DMS153 (cell line): ENCODE data around the gene TARDBP.
"Not testable (repeated sequence)": the region's sequence is repeated elsewhere in the genome, so short reads cannot be mapped to it uniquely, and the experiment has no call there.

ENCODE experiments used
- DNase-seq: peaks from one replicate; lab custom pipeline; 2025; lab: John Stamatoyannopoulos, UW

The TARDBP gene

DNA sequence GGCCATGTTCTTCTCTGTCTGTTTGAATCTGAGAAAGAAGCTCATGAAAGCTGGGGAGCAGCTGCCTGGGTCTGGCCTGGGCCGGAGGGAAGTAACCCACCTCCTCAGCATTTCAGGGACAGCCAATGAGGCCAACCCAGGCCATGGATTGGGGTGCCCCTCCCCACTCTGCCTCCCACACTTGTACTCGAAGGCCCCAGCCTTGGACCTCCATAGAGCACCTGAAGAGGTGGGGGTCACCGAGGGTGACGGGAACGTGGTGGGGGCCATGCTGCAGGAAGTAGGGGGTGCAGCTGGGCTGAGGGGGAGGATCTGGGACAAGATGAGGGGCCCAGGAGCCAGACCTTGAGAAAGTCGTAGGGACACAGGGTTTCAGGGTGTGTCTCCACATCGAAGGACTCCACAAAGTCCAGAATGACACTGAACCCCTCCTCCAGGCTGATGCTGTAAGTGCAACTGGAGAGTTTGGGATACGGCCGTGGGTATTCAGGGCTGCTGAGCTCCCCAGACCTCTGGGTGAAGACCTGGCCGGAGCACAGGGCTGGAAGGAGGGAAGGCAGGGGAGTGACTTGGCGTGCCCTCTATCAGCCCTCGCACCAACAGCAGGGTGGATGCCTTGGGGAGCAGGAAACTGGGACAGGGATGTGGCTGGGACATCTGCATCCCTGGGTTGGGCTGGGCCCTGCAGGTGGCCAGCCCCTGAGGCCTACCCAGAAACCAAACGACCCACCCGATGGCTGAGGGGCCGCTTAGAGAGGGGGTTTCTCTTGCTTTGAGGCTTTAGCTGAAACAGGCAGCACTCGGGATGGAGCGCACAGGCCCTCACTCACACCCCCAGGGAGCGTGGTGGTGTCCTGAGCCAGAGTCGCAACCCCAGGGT is 30.8 kb downstream of the TARDBP start:
- no peak for DNase-seq

DNA sequence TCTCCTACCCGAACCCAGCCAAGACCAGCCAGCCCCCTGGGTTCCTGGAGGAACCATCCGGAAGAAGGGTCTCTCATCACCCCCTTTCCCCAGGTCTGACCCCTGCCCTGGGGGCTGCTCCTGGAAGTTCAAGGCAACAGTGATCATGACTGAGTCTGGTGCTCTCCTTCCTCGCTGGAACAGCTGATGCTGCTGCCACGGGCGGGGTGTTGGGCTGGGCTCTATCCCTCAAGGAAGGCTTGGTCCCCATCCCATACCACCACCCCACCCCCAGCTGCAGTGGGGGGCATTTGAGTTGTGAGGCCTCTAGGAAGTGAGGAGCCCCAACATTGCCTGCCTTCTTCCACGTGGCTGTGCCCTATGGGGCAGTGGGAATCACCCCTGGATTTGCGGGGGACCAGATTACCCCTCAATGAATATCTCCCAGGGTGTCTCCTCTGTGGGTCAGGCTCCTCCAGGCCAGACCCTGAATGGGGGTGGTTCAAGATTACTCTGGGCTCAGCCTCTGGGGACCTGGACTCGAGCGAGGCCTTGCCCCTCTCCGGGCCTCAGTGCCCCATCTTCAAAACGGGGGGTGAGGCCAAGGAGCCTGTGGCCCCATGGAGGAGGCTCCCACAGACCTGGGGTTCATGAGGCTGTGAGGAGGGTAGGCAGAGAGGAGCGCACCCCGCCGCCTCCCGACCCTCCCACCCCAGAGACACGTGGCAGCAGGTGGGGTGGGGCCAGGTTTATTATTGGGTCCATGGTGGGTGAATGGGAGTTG is 31.8 kb downstream of the TARDBP start:
- no peak for DNase-seq

DNA sequence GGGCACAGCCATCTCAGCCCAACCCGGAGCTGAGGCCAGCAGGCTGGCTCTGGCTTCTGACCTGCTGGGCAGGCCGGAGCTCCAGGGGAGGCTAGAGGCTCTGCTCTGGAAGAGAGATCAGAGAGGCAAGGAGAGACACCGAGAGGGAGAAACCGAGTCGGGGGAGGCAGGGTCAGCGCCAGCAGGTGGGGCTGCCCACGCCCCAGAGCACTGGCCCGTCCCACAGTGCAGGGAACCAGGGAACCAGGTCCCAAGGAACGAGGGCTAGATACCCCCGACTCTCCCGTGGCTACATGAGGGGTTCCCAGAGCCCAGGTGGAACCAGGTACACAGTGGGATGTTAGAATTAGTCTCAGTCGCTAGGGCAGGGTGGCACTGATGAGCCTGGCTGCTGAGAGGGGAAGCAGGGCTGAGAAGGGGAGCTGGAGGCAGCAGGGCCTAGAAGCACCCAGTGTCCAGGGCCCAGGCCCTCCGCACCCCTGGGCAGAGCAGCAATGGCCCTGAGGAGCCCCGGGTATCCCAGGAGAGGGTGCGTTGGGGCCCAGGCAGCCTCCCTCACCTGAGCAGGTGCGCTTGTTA is 32.5 kb downstream of the TARDBP start:
- DNase-seq, result no peak

DNA sequence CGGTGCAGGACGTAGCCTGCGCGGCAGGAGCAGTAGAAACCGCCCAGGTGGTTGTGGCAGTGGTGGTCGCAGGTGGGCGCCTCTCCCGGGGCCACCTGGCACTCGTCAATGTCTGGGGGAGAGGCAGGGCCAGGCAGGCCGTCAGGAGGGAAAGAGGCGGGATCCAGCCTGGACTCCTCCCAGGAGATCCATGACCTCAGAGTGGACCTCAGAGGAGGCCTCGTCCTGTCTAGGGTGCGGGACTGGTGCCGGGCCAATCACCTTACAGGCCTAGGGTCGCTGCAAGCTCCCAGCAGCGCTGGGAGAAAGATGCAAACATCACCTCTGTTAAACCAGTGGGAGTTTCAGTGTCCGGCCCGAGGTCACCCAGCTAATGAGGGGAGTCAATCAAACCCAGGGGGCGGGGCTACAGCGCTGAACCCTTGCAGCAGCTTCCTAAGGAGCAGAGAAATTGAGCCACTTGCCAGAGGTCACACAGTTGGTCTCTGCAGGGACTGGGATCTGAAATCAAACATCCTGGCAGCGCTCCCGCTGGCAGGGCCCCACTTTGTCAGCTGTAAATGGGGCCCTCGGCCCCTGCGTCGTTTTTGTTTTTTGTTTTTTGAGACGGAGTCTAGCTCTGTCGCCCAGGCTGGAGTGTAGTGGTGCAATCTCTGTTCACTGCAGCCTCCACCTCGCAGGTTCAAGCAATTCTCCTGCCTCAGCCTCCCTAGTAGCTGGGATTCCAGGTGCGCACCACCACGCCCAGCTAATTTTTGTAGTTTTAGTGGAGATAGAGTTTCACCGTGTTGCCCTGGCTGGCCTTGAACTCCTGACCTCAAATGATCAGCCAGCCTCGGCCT is 33.2 kb downstream of the TARDBP start:
- no peak for DNase-seq

DNA sequence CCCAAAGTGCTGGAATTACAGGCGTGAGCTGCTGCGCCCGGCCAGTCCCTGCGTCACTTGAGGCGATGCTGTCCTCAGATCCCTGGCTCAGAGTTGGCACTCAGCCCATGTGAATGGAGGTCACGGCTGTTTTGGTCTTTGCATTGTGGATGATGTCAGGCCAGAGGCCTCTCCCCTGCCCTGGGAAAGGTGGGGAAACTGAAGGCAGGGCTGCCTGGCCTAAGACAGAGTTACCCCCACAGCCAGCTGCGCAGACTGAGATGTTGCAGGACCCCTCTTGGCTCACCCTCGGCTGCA is 33.8 kb downstream of the TARDBP start:
- no peak for DNase-seq

DNA sequence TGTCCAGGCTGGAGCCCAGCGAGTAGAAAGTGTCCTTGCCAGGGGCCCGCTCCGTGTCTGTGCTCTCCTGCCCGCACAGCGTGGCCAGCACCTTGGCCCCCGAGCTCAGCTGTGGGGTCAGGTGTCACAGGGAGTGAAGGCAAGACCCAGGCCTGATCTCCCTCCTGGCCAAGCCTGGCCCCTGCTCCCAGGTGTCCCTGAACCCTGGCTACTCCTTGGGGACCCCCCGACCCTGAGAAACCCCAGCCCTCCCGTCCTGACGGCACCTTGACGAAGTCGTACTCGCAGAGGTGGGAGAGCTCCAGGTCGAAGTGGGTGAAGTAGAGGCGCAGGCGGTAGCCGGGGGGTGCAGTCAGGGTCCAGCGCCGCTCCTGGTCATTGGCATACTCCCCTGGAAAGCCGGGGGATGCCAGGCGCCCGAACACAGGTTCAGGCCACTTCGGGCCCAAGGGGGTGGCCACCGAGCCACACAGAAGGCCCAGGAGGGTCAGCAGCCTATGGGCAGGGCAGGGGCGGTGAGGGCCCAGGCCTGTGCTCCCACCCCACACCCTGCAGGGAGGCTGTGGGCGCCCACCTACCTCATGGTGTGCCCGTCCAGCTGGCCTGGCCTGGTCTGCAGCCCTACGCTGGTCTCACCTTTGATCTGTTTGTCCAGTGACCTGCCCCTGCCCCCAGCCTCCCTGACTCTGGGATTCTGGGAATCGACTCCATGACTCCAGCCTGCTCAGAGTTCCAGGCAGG is 34.3 kb downstream of the TARDBP start, which contains the start of gene MASP2:
Gene MASP2, minus strand, starts transcription at position 615 of the 741 bp plus-strand sequence. Its CDS starts 32 bp downstream, at position 583.
- no peak for DNase-seq

DNA sequence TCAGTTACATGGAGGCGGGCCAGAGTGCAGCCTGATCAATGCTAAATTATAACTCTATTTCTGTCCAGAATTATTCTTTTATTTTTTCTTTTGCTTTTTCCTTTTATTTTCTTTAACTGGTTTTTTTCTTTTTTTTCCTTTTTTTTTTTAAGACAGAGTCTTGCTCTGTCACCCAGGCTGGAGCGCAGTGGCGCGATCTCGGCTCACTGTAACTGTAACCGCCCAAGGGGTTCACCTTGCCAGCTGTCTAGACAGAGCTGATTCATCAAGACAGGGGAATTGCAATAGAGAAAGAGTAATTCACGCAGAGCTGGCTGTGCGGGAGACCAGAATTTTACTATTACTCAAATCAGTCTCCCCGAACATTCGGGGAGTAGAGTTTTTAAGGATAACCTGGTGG is 38.7 kb downstream of the TARDBP start:
- DNase-seq, result not testable (repeated sequence)

DNA sequence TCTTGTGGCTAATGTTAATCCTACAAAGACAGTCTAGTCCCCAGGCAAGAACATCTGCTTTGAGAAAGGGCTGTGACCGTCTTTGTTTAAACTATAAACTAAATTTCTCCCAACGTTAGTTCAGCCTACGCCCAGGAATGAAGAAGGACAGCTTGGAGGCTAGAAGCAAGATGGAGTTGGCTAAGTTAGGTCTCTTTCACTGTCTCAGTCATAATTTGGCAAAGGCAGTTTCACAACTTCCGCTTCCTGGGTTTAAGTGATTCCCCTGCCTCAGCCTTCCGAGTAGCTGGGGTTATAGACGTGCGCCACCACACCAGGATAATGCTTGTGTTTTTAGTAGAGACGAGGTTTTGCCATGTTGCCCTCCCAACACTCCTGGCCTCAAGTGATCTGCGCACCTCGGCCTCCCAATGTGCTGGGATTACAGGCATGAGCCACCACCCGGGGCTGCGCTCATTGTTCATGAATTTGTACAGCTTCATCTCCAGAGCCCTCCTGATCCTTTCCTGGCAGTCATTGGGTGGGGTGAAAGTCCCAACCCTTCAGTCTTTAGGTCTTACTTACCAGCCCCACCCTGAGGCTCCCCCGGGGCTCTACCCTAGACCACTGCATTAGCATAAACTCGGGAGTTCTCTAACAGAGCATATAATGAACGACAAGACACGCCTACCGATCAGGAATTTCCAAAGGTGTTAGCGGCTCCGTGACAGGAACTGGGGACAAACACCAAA is 39.5 kb downstream of the TARDBP start:
- DNase-seq, result peak; percentile 52

DNA sequence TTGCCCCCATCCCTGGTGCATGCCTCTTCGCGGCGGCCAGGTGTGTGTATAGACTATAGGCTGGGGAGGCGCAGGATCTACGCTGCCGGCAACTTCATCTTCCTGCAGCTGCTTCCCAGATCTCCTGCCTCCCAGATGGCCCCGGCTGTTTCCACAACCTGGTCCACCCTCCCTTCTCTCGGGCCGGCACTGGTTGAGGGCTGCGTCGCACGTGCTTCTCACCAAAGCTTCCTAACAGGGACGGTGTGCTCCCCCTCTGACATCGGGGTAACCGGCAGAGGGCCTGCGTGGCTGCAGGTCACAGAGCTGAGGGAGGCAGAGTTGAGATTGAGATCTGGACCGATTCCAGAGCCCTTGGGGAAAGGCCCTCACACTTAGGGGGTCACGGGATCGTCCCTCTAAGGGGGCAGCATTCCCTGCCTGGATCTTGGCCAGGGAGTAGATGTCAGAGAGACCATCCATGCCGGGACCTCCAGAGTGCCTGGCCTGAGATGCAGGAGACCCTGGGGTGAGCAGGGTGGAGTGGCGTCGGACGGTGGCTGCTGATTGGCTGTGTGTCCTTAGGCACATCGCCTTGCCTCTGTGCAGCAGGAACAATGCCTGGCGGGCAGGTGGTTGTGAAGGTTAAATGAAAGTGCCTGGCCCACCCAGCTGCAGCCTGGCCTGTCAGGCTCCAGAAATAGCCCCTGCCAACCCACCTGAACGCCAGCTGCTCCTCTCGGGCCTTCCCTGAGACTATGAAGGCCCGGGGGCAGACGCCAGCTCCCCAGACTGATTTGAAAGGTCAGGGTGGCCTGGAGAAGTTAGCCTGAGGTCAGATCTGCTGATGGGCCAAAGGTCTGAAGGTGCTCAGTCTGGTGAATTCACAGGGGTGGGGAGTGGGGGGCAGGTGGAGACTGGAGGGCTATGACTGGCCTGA is 40.6 kb downstream of the TARDBP start:
- peak; percentile 66 for DNase-seq

DNA sequence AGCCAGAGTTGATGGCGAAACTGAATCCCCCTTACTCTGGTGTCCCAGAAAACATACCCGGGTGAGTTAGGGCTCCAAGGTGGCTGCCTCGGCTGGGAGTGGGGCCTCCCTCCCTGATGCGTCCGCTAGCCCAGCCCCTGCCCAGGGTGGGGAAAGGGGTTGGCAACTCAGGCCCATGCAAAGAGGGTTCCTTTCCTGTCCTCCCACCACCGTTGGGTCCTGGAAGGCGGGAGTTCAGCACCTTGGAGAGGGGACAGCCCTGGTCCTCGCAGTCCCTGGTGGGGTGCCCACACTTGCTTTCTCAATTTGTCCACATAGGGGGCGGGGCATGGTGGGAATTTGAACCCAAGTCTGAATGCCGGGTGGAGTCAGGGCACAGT is 41.3 kb downstream of the TARDBP start:
- no peak for DNase-seq

DNA sequence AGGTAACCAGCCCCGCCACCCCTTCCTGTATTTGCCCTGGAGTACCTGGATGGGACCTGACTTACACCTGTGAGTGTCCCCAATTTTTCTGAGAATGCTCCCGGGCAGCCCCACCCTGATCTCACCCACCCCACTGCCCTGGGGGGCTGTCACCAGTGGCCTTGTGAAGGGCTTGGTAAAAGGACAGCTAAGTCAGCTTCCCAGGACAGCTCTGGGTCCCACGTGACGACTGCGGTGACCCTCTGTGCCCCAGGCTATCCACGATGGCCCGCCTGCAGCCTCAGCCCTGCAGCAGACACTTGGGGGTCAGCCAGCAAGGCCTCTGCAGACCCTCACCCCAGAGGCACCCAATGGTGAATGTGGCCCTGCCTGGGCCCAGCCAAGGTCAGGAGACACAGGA is 41.7 kb downstream of the TARDBP start:
- no peak for DNase-seq

DNA sequence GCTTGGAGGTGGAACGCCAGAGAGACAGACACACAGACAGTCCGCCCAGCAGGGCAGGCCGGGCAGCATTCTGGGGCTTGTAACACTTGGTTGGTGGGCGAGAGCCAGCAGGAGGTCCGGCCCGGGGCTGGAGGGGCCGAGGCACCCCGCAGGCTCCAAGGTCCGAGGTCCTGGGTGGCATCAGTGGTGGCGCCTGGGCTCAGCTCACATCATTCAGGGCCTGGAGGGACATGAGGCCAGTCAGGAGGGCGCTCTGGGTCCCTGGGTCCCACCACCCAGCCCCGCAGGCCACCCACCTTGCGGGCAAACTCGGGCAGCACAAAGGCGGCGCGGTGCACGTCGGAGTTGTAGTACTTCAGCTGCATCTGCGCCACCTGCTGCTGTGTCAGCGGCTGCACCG is 42.2 kb downstream of the TARDBP start:
- DNase-seq, result no peak

DNA sequence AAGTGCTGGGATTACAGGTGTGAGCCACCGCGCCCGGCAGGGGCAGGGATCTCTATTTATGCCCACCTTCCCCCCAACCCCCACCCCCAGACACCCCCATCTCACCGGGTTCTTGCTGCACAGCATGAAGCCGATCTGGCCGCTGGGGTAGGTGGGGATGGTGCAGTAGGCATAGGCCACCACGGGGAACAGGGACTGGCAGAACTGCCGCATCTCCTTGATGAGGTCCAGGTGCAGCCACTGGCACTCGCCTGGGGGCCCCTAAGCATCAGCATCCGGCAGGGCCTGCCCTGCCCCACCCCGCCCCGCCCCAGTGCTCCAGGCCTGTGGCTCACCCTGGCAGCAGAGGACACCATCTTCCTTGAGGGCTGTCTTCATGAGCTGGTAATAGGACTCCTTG is 43.2 kb downstream of the TARDBP start:
- DNase-seq, result no peak

DNA sequence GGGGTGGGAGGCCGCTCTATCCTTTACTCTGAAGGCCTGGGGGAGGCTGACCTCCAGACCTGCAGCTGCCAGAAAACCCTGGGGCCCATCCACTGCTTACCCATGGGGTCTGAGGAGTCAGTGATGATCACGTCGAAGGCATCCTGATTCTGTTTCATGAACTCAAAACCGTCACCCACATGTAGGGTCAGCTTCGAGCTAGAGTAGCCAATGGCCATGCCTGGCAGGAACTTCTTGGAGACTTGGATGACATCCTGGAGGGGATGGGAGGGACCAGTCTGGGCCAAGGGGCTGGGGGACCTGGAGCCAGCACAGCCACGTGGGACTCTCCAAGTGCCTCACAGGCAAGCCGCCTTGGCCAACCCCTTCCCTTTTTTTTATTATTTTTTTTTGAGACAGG is 44.0 kb downstream of the TARDBP start:
- DNase-seq, result no peak

DNA sequence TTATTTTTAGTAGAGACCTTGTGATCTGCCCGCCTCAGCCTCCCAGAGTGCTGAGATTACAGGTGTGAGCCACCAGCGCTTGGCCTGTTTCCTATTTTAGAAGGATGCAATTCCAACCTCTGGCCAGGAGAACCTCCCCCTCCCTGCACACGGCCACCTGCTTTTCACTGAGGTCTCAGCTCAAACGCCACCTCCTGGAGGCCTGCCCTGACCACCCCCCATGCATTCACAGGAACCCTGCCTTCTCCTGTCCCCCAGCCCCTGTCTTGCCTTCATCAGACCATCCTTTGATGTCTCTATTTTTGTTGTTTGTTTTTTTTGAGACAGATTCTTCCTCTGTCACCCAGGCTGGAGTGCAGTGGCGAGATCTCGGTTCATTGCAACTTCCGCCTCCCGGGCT is 45.0 kb downstream of the TARDBP start:
- no peak for DNase-seq

DNA sequence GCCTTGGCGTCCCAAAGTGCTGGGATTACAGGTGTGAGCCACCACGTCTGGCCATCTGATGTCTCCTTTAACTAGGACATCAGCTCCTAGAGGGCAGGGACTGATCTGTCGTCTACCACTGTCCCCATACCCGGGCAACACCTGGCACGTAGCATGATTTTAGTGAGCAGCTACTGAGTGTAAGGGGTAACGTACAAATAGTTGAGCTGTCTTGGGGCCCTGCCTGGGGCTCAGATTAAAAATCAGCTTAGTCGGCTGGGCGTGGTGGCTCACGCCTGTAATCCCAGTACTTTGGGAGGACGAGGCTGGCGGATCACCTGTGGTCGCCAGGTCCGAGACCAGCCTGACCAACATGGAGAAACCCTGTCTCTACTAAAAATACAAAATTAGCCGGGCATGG is 45.6 kb downstream of the TARDBP start:
- no peak for DNase-seq

DNA sequence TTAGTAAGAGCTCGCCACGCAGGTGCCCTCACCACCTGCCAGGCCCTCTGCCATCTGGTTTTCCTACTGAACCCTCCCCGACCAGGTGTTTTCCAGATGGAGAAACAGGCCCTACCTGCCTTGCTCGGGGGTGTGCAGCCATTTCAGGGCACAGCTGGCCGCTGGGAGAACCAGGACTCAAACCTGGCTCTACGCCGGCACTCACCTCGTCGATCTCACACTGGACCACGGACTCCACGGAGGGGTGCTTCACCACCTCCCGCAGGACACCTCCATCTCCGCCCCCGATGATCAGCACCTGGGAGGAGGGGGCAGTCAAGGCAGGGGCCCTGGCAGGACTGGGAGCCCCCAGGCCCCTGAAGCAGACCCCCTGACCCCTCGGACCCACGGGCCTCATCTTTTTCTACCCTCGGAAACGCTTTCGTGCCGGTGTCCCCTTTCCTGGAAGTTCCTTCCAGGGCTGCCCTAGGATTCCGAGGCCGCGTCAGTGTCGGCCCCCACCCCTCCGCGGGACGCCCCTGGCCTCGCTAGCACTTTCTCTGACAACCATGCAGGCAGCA is 46.2 kb downstream of the TARDBP start:
- no peak for DNase-seq

DNA sequence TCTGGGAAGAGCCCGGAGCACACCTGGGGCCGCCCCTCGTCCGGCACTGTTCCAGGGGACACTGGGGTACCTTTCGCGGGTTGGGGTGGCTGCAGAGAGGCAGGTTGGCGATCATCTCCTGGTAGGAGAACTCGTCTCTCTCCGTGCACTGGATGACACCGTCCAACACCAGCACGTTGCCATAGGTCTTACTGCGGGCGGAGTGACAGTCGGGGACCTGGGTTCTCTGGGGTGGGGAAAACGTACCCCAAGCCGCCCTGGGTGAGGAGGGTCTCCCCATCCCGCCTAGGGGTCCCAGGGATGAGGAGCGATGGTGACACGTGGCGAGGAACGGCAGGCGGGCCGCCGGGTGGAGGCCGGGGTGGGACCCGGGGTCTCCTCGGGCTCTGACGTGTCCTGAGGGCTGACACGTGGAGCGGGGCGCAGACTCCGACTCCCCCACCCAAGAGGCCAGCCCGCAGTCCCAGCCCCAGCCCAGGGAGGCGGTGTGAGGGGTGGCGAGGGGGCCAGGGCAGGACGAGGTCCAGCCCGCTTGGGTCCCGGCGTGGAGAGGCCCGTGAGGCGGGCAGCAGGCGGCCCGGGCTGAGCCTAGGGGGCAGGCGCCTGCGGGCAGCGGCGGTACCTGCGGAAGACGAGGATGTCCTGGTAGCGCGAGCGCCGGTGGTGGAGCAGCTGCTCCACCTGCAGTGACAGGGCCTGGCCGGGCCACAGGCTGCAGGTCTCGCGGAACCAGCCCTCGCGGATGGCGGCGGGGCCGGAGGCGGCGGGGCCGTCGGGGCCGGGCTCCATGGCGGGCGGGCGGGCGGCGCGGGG is 46.9 kb downstream of the TARDBP start:
- no peak for DNase-seq
